Chondrocyte (in vitro differentiated cells): ENCODE measurements around the gene TBC1D12. TPM values are rescaled to one million over a fixed set of nuclear protein-coding genes. Genes with fewer than 3 reads are reported as not detected.

Source experiments
- DNase-seq: peaks from one replicate; pipeline ENCODE4 v3.0.0; 2021; ENCODE audit warnings: mixed read lengths, low spot score
- H3K27ac Mint-ChIP-seq: one replicate; pipeline ENCODE4 v1.8.0; 2021; ENCODE audit warnings: mild to moderate bottlenecking, moderate library complexity, mixed read lengths; ENCODE audit not compliant: unreplicated experiment
- H3K27me3 Mint-ChIP-seq: 2 replicates; pipeline ENCODE4 v1.8.0; 2021; ENCODE audit warnings: low read depth, mixed read lengths
- H3K36me3 Mint-ChIP-seq: 2 replicates; pipeline ENCODE4 v1.8.0; 2021; ENCODE audit warnings: low read depth, mixed read lengths
- H3K4me1 Mint-ChIP-seq: 2 replicates; pipeline ENCODE4 v1.8.0; 2021; ENCODE audit warnings: low read depth, mild to moderate bottlenecking, mixed read lengths
- H3K4me3 Mint-ChIP-seq: one replicate; pipeline ENCODE4 v1.8.0; 2021; ENCODE audit warnings: mild to moderate bottlenecking, moderate library complexity, mixed read lengths; ENCODE audit not compliant: unreplicated experiment
- H3K9me3 Mint-ChIP-seq: 2 replicates; pipeline ENCODE4 v1.8.0; 2021; ENCODE audit warnings: low read depth, mixed read lengths
- long read RNA-seq: library from polyadenylated mRNA; stranded (forward); transcript quantifications from one replicate; pipeline ENCODE4 v2.0.0, GENCODE V29; 2021
- total RNA-seq: library from RNA; stranded (reverse); gene quantifications from 3 replicates; pipeline ENCODE4 v1.2.1, GENCODE V29; 2021
- TF ChIP-seq, protein P1 (sequence below): fragments of 200-600 bp; sonication (generic); IDR thresholded peaks from 2 replicates; pipeline ENCODE4 v1.5.0; 2021; ENCODE audit warnings: antibody characterized with exemption, mild to moderate bottlenecking, moderate library complexity

The TBC1D12 gene
- total RNA-seq = 23.2 to 38.4 TPM (median 26.3 TPM) in 3 replicates
- long read RNA-seq, full-length matches to known transcripts = 37 of 51 reads
- long read RNA-seq, partial matches to known transcripts = 2 of 51 reads
- long read RNA-seq, other reads (novel, unspliced or antisense) = 12 of 51 reads

DNA sequence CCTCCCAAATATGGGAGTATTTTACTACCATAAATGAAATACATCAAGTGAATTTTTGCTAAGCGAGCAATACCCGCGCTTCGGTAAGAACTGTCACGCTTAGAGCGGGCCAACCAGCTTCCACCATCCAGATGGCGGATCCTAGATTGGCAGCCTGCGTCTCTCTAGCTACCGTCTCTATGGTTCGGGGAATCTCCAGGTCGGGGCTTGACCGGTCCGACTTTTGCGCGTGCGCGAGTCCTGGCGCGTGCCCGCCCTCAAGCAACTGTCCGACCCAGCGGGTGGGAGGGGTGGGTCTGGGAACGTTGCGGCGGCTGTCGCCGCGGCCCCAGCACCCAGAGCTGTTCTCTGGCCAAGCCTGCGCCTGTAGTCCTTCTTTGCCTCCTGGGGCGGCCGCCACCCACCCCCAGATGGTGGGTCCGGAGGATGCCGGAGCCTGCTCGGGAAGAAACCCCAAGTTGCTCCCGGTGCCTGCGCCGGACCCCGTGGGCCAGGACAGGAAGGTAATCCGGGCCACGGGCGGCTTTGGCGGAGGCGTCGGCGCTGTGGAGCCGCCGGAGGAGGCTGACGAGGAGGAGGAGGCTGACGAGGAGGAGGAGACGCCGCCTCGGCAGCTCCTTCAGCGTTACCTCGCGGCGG lies at the start of gene TBC1D12:
Gene TBC1D12, plus strand, starts transcription at position 338 of the 639 bp plus-strand sequence. Its CDS starts 73 bp downstream, at position 411.
- Mint-ChIP-seq H3K27ac (peak within 1 kb of the TSS; percentile 82), H3K27me3 (no peaks in the 10 kb centered on the region), H3K36me3 (no peaks in the 10 kb centered on the region), H3K4me3 (peak within 1 kb of the TSS; percentile 90), H3K4me1 (peaks cover 46% of the 10 kb centered on the region), H3K9me3 (no peaks in the 10 kb centered on the region)
- DNase-seq = peak; percentile 96
- TF ChIP-seq, protein P1, sequence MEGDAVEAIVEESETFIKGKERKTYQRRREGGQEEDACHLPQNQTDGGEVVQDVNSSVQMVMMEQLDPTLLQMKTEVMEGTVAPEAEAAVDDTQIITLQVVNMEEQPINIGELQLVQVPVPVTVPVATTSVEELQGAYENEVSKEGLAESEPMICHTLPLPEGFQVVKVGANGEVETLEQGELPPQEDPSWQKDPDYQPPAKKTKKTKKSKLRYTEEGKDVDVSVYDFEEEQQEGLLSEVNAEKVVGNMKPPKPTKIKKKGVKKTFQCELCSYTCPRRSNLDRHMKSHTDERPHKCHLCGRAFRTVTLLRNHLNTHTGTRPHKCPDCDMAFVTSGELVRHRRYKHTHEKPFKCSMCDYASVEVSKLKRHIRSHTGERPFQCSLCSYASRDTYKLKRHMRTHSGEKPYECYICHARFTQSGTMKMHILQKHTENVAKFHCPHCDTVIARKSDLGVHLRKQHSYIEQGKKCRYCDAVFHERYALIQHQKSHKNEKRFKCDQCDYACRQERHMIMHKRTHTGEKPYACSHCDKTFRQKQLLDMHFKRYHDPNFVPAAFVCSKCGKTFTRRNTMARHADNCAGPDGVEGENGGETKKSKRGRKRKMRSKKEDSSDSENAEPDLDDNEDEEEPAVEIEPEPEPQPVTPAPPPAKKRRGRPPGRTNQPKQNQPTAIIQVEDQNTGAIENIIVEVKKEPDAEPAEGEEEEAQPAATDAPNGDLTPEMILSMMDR = no peak

DNA sequence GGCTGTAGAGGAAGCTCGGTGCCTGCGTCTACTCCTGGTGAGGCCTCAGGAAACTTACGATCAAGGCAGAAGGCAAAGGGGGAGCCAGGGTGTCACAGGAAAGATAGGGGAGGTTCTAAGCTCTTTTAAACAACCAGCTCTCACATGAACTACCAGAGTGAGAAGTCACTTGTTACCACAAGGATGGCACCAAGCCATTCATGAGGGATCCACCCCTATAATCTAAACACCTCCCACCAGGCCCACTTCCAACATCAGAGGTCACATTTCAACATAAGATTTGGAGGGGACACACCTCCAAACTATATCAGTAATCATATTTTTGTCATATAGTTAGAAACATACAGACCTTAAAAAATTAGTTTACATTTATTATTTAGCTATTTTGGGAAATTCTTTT lies 49.0 kb upstream of the TBC1D12 start:
- H3K36me3 Mint-ChIP-seq = peaks cover 20% of the 10 kb centered on the region
- peaks cover 11% of the 10 kb centered on the region for H3K4me1 Mint-ChIP-seq
- DNase-seq = no peak

DNA sequence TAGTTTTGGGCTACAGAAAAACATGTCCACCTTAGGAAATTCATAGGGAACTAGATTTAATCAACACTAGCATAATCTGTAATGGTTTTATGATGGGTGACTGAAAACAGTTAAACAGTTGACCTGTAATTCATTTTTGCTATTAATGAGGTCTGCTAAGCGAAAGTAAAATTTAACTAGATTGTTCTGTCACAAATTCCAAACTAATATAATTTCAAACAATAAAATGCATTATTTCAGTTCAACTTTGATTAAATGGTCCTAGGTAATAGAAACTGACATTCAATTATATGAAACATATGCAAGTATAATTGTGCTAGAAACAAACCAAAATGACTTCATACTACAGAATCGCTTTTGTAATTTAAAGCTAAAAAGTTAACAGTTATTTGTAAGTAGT lies 46.5 kb upstream of the TBC1D12 start:
- Mint-ChIP-seq H3K27me3 (no peaks in the 10 kb centered on the region), H3K36me3 (peaks cover 18% of the 10 kb centered on the region), H3K27ac (no peak overlapping the region), H3K9me3 (no peaks in the 10 kb centered on the region), H3K4me3 (no peak overlapping the region), H3K4me1 (peaks cover 27% of the 10 kb centered on the region)
- no peak for DNase-seq
- TF ChIP-seq, protein P1 = no peak

More for the DNA sequence above, 49.0 kb upstream of the TBC1D12 start:
- TF ChIP-seq, protein P1 = no peak
- Mint-ChIP-seq H3K27me3 (no peaks in the 10 kb centered on the region), H3K27ac (no peak overlapping the region), H3K9me3 (no peaks in the 10 kb centered on the region), H3K4me3 (no peak overlapping the region)

DNA sequence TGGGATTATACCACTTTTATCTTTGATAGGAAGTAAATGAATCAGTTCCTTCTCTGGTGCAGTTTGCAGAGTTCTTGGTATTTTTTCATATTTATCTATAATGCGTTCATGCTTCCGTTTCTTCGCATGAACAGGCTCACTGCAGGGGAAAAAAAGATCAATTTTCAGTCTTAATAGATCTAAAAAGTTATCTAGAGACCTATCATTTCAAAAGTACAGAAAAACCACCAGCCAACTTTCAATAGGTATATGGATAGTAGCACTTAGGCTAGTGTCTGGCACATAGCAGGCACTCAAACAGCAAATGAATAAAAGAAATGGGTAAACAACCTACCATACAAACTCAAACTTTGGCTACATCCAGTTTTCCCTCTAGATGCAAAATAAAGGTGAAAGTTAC lies 45.1 kb upstream of the TBC1D12 start:
- Mint-ChIP-seq H3K4me1 (peaks cover 37% of the 10 kb centered on the region), H3K9me3 (no peaks in the 10 kb centered on the region), H3K36me3 (peaks cover 12% of the 10 kb centered on the region), H3K27me3 (no peaks in the 10 kb centered on the region), H3K4me3 (no peak overlapping the region), H3K27ac (no peak overlapping the region)
- TF ChIP-seq, protein P1 = no peak
- DNase-seq = no peak

DNA sequence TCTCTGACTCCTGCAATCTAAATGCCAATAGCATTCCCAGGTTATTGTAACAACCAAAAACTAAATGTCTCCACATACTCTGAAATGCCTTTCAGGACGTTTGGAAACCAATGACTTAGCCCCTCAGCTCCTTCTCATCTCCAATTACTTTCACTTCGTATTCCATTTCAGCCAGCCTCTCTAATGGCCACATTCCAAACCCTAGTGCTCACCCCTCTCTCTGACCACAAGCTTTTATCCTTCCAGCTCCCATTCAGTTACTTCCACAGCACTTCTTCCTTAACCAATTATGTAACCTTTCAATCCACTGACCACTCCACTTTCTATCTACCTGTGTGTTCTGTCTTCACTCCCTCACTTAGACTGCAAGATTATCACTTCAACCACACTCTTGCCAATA lies 43.9 kb upstream of the TBC1D12 start:
- TF ChIP-seq, protein P1 = no peak
- peak overlapping the region; percentile 75 for H3K27ac Mint-ChIP-seq
- H3K36me3 Mint-ChIP-seq = peaks cover 12% of the 10 kb centered on the region
- peaks cover 44% of the 10 kb centered on the region for H3K4me1 Mint-ChIP-seq
- H3K9me3 Mint-ChIP-seq = no peaks in the 10 kb centered on the region
- peak overlapping the region; percentile 35 for H3K4me3 Mint-ChIP-seq
- no peak for DNase-seq
- H3K27me3 Mint-ChIP-seq = no peaks in the 10 kb centered on the region
